NT2/D1 (cell line): ENCODE results near the gene CKS1B.
A peak's percentile ranks its signal among the peaks of the same experiment; 100 is the strongest.

Experiments used
- DNase-seq: peaks from one replicate; pipeline ENCODE4 v3.0.0-alpha.2; 2011; ENCODE audit warnings: low read depth, low spot score
- H3K27me3 ChIP-seq: 2 replicates; pipeline ENCODE4 v1.6.0; 2011; ENCODE audit warnings: mild to moderate bottlenecking; ENCODE audit not compliant: insufficient read length, insufficient read depth
- H3K36me3 ChIP-seq: 2 replicates; pipeline ENCODE4 v1.6.1; 2011; ENCODE audit warnings: mild to moderate bottlenecking, low read length, mixed read lengths; ENCODE audit not compliant: insufficient read depth, insufficient read length
- H3K4me1 ChIP-seq: 2 replicates; pipeline ENCODE4 v1.5.1; 2011; ENCODE audit not compliant: insufficient read depth, insufficient read length
- H3K4me3 ChIP-seq: 2 replicates; pipeline ENCODE4 v1.5.1; 2011; ENCODE audit warnings: low read depth; ENCODE audit not compliant: insufficient read length
- H3K9ac ChIP-seq: 2 replicates; pipeline ENCODE4 v1.6.0; 2011; ENCODE audit warnings: low read depth; ENCODE audit not compliant: insufficient read length
- H3K9me3 ChIP-seq: 2 replicates; pipeline ENCODE4 v1.5.1; 2011; ENCODE audit warnings: mild to moderate bottlenecking, low read length; ENCODE audit not compliant: insufficient read depth
- SUZ12 ChIP-seq: IDR thresholded peaks from 2 replicates; pipeline ENCODE4 v1.6.1; 2011; ENCODE audit not compliant: insufficient read length, insufficient read depth; ENCODE audit errors: extremely low read depth
- YY1 ChIP-seq: IDR thresholded peaks from 2 replicates; pipeline ENCODE4 v1.6.1; 2011; ENCODE audit not compliant: insufficient read length, insufficient read depth
- ZNF274 ChIP-seq: IDR thresholded peaks from 2 replicates; pipeline ENCODE4 v1.6.1; 2011; ENCODE audit warnings: mild to moderate bottlenecking, low read depth, low read length

The CKS1B gene

DNA sequence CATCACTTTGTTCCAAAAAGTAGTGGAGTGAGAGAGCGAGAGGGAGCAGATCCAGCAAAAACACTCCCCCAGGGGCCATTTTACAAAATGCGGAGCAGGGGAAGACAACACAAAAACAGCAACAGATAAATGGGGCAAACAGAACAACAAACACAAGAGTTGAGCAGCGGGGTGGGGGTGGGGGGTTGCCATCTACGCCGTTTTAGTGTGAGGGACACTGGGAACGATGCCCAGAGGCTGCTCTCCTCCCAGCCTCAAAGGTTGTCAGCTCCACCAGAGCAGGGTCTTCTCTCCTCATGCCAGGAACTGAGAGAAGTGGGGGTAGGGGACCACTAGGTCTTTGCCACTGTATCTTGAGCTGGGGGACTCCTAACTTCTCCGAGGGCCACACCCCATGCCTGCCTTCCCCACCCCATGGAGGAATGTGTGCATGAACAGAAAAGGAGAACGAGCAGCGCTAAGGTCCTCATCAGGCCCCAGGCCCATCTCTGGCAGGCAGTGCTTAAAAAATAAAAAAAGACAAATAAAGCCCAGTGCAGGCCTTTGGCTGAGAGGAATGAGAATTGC lies 17.3 kb upstream of the CKS1B start:
- no peaks in the 10 kb centered on the region for H3K27me3 ChIP-seq
- H3K9ac ChIP-seq = peak overlapping the region; percentile 53
- H3K9me3 ChIP-seq = no peaks in the 10 kb centered on the region; the same call in 1 of the 2 replicates
- H3K4me3 ChIP-seq = no peak overlapping the region
- no peak for DNase-seq
- no peak for TF ChIP-seq SUZ12
- no peak for TF ChIP-seq YY1
- TF ChIP-seq ZNF274 = no peak
- peaks cover 30% of the 10 kb centered on the region for H3K36me3 ChIP-seq
- peaks cover 12% of the 10 kb centered on the region for H3K4me1 ChIP-seq

DNA sequence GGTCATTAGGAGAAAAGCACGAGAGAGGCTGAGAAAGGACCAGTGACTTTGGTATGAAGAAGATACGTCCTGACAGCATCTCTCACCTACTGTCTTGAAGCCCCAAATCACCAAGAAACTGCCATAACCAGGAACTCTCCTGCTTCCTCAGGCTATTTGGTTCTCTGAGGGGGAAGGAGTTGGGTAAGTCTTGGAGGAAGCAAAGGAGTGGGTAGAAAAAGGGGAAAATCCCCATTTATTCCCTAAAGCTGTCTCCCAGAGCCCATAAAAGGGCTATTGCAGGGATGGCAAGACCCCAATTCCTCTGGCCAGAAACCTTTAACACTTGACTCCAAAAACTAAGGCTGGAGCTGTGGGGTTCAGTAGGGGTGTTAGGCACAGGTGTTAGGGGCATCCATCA lies 16.4 kb upstream of the CKS1B start:
- peaks cover 14% of the 10 kb centered on the region for H3K4me1 ChIP-seq
- no peak for TF ChIP-seq ZNF274
- no peak for TF ChIP-seq YY1
- TF ChIP-seq SUZ12 = no peak

DNA sequence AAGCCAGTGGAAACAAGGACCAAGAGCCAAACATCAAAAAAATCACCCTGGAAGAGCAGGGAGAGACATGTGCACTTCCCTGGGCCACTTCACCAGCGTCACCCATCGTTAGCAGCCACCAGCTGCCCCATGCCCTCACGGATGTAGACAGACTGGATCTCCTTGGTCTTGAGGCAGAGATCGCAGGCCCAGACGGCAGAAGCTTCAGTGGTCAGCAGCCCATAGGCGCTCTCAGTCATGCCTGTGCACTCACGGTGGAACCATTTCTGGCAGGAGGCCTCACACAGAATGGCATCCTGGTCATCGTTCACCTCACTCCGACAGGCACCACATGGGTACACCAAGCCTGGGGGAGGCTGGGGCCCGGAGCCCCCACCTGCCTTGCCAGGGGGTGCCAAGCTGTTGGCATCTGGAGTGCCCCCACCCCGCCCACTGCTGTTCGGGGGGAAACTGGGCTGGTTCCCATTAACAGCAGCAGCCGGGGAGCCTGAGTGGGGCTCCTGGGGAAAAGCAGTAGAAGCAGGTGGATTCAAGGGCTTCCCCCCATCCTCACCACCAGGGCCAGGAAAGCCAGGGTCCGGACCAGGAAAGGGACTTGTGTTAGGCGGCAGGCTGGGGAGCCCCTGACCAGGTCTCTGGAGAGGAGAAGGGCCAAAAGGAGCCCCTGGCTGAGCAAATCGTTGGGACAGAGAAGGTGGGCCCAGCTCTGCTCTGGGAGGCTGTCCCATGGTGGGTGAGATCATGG lies 15.6 kb upstream of the CKS1B start:
- no peaks in the 10 kb centered on the region; the same call in 1 of the 2 replicates for H3K9me3 ChIP-seq
- no peak for TF ChIP-seq SUZ12
- TF ChIP-seq ZNF274 = no peak
- no peak for TF ChIP-seq YY1
- H3K36me3 ChIP-seq = peaks cover 47% of the 10 kb centered on the region
- H3K9ac ChIP-seq = no peak overlapping the region
- no peaks in the 10 kb centered on the region for H3K27me3 ChIP-seq
- peaks cover 12% of the 10 kb centered on the region for H3K4me1 ChIP-seq
- no peak overlapping the region for H3K4me3 ChIP-seq
- DNase-seq = no peak

More for the DNA sequence above, 16.4 kb upstream of the CKS1B start:
- Histone ChIP-seq H3K36me3 (peaks cover 39% of the 10 kb centered on the region), H3K9me3 (no peaks in the 10 kb centered on the region; the same call in 1 of the 2 replicates), H3K27me3 (no peaks in the 10 kb centered on the region), H3K9ac (peak overlapping the region; percentile 53), H3K4me3 (no peak overlapping the region)
- DNase-seq = no peak

GRCh38 chr1:154959426-154959780 lies 15.1 kb upstream of the CKS1B start:
- Histone ChIP-seq H3K4me3 (no peak overlapping the region), H3K36me3 (peaks cover 53% of the 10 kb centered on the region), H3K9ac (no peak overlapping the region), H3K27me3 (no peaks in the 10 kb centered on the region), H3K4me1 (peaks cover 9% of the 10 kb centered on the region), H3K9me3 (no peaks in the 10 kb centered on the region; the same call in 1 of the 2 replicates)
- no peak for TF ChIP-seq YY1
- TF ChIP-seq SUZ12 = no peak
- DNase-seq = no peak

DNA sequence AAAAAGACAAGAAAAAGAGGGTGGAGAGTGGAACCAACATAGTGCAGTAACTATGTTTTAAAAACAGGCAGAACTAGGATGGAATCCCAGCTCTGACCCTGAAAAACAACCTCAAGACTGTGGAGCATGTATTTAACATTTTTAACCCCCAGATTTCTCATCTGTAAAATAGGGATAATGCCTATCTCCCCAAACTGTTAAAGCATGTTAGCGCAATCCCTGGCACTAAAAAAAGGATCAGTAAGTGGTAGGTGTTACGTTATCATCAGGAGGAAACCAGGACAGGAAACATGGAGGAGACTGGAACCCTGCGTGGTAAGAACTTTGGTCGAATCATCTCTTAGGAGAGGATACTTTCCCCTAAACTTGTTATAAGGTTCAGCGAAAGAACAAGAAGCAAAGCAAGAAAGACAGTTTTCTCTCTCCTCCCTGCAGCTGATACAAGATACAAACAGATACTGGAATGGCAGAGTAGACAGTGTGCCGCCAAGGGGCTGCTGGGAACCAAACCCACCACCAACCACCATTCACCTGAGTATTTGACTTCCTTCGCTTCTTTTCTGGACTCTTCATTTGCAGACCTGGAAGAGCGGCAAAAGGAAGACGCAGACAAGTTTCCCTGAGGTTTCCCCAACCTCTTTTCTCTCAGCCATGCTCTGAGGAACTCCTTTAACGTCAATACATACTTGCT lies 13.9 kb upstream of the CKS1B start:
- Histone ChIP-seq H3K4me3 (peak overlapping the region; percentile 84), H3K4me1 (peaks cover 6% of the 10 kb centered on the region), H3K9me3 (no peaks in the 10 kb centered on the region; the same call in 1 of the 2 replicates), H3K27me3 (no peaks in the 10 kb centered on the region), H3K36me3 (peaks cover 64% of the 10 kb centered on the region), H3K9ac (peak overlapping the region; percentile 98)
- DNase-seq = no peak
- TF ChIP-seq YY1 = no peak
- TF ChIP-seq SUZ12 = no peak
- TF ChIP-seq ZNF274 = no peak

DNA sequence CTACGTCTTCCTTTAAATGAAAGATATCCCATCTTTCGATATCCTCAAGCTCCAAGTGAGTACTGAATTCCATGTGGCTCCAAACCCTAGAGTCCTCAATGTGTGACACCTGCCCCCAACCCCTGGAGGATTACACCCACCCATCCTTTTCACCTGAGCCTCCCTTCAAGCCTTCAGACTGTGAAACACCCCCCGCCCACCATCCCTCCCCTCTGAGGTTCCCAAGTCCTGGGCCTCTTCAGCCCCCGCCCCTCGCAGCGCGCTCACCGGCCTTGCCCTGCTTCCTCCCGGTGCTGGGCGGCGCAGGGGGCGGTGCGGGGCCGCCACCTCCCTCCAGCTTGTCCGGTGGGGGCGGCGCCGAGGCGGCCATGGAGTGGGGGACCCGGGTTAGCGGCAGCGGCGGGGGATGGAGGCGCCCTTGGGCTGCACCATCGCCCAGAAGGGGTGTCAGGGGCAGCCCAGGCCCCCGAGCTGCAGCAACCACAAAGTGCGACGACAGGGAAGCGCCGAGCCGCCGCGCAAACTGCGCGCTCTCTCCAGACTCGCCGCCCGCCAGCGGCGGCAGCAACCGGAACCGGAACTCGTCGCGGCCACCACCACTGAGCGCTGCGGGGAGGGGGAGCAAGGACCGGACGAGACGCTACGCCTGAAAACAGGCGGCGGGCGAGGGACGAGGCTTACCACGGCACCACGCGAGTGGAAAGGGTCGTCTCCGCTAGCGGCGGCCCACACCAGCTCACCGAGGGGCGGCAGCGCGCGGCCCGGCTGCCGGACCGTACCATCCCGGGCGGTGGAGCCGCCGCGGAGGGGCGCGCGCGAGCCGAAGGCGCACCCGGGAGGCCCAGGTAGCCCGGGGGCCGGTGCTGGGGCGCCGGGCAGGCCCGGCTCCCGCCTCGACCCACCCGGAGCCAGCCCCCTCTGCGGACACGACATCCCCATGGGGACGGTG lies 13.0 kb upstream of the CKS1B start, which contains the start of gene PYGO2:
TSS of gene PYGO2 (minus strand) at position 576 of the 949 bp plus-strand sequence. CDS start at position 370, 206 bp downstream.
- Histone ChIP-seq H3K36me3 (peaks cover 73% of the 10 kb centered on the region), H3K4me3 (peak within 1 kb of the TSS; percentile 84), H3K9me3 (no peaks in the 10 kb centered on the region; the same call in 1 of the 2 replicates), H3K27me3 (no peaks in the 10 kb centered on the region), H3K4me1 (peaks cover 6% of the 10 kb centered on the region), H3K9ac (peak within 1 kb of the TSS; percentile 98)
- TF ChIP-seq YY1 (no peak), SUZ12 (no peak), ZNF274 (no peak)
- no peak for DNase-seq
